Astrocyte (in vitro differentiated cells and primary cell): ENCODE data around the gene NACA2.

Source experiments
- EZH2 ChIP-seq: IDR thresholded peaks from 2 replicates; pipeline ENCODE4 v1.6.1; 2012; ENCODE audit warnings: mild to moderate bottlenecking, low read length, inconsistent platforms; ENCODE audit not compliant: insufficient read depth
- TF ChIP-seq, protein P1 (sequence below): IDR thresholded peaks from 2 replicates; pipeline ENCODE4 v1.5.1; 2011; ENCODE audit warnings: low read depth, mild to moderate bottlenecking, inconsistent platforms, low read length, moderate library complexity; ENCODE audit not compliant: insufficient read depth

DNA sequence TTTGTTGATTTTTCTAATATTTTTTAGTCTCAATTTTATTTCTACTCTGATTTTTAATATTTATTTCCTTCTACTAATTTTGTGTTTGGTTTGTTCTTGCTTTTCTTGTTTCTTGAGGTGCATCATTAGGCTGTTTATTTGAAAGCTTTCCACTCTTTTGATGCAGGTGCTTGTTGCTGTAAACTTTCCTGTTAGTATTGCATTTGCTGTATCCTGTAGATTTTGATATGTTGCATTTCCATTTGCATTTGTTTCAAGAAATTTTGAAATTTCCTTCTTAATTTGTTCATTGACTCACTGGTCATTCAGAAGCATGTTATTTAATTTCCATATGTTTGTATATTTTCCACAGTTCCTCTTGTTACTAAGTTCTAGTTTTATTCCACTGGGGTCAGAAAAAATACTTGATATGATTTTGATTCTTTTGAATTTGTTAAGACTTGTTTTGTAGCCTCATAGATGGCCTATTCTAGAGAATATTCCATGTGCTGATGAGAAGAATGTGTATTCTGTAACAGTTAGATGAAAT lies 43.1 kb upstream of the NACA2 start:
- TF ChIP-seq, protein P1, sequence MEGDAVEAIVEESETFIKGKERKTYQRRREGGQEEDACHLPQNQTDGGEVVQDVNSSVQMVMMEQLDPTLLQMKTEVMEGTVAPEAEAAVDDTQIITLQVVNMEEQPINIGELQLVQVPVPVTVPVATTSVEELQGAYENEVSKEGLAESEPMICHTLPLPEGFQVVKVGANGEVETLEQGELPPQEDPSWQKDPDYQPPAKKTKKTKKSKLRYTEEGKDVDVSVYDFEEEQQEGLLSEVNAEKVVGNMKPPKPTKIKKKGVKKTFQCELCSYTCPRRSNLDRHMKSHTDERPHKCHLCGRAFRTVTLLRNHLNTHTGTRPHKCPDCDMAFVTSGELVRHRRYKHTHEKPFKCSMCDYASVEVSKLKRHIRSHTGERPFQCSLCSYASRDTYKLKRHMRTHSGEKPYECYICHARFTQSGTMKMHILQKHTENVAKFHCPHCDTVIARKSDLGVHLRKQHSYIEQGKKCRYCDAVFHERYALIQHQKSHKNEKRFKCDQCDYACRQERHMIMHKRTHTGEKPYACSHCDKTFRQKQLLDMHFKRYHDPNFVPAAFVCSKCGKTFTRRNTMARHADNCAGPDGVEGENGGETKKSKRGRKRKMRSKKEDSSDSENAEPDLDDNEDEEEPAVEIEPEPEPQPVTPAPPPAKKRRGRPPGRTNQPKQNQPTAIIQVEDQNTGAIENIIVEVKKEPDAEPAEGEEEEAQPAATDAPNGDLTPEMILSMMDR: no peak
- TF ChIP-seq EZH2: no peak
